K562 (cell line): ENCODE data around the gene SLC2A13. TPM values are rescaled to one million over a fixed set of nuclear protein-coding genes. Genes with fewer than 3 reads are reported as not detected.

Source experiments
- ATAC-seq: fragments of 200-7000 bp; cut with Tn5 transposase; 3 replicates; pipeline ENCODE4 v1.9.1; 2020; ENCODE audit warnings: moderate library complexity
- BruUV-seq: library from RNA; stranded (reverse); fragments of 400-500 nt; replicated peaks from 2 replicates; lab custom pipeline; 2021; lab: Mats Ljungman, UMichigan
- CTCF ChIA-PET: fragments of 300-600 bp; formaldehyde crosslinking; extraction: SDS; loops from one replicate; lab custom pipeline; 2021; ENCODE audit warnings: low intra/inter-chr PET ratio; lab: Yijun Ruan, JAX
- POLR2A ChIA-PET: fragments of 300-600, 350-650 bp; sonication (Branson Sonifier 250); formaldehyde crosslinking; extraction: SDS; loops from one replicate; lab custom pipeline; 2021; ENCODE audit warnings: antibody characterized with exemption, inconsistent platforms; lab: Yijun Ruan, JAX
- DNase-seq, 4 experiments: peaks; one replicate each; pipeline versions ENCODE4 v3.0.0 to v3.0.0-alpha.2; 2011 to 2018; ENCODE audit warnings: low spot score in 3 of 4, mixed read lengths in 3 of 4; ENCODE audit errors: extremely low read depth in 1 of 4
- FAIRE-seq: peaks from 2 replicates; lab custom pipeline; 2011; peaks lifted over from hg19 to GRCh38; lab: Jason Lieb, UNC
- H2AFZ ChIP-seq: 2 replicates; pipeline ENCODE4 v1.6.0; 2011; ENCODE audit warnings: low read depth, low read length, control low read depth, inconsistent platforms
- H3K27ac ChIP-seq: fragments of 200-600 bp; 3 replicates; pipeline ENCODE4 v1.8.0; 2011; ENCODE audit warnings: low read depth, mild to moderate bottlenecking, control low read depth, inconsistent platforms, low read length, moderate library complexity, mixed read lengths; ENCODE audit errors: extremely low read depth
- H3K27me3 ChIP-seq, 2 experiments: fragments of 300-600 bp in 1 of 2; 2 replicates in 1 of 2; 3 replicates in 1 of 2; pipeline versions ENCODE4 v1.6.0 to v1.8.0; 2011; ENCODE audit warnings: inconsistent platforms in 2 of 2, low read length in 2 of 2, mild to moderate bottlenecking in 1 of 2, mixed read lengths in 1 of 2, moderate library complexity in 1 of 2; ENCODE audit not compliant: control insufficient read depth in 2 of 2, insufficient read depth in 2 of 2
- H3K36me3 ChIP-seq: fragments of 300-600 bp; 3 replicates; pipeline ENCODE4 v1.8.0; 2011; ENCODE audit warnings: mild to moderate bottlenecking, low read length, inconsistent platforms; ENCODE audit not compliant: control insufficient read depth, insufficient read depth
- H3K4me1 ChIP-seq, 2 experiments: fragments of 200-600 bp in 1 of 2; replicated peaks in 1 of 2; 2 replicates in 1 of 2; 3 replicates in 1 of 2; pipeline versions ENCODE4 v1.5.1 to v1.8.0; 2011; ENCODE audit warnings: inconsistent platforms in 2 of 2, low read length in 2 of 2, mild to moderate bottlenecking in 1 of 2, mixed read lengths in 1 of 2, moderate library complexity in 1 of 2; ENCODE audit not compliant: control insufficient read depth in 2 of 2, insufficient read depth in 2 of 2
- H3K4me2 ChIP-seq: 2 replicates; pipeline ENCODE4 v1.6.1; 2011; ENCODE audit warnings: low read length, control low read depth, inconsistent platforms, mixed read lengths; ENCODE audit not compliant: insufficient read depth
- H3K4me3 ChIP-seq: fragments of 200-600 bp; sonication (generic), shearing (Covaris generic); 2 replicates; pipeline ENCODE4 v1.5.1; 2016; ENCODE audit warnings: control low read depth, inconsistent platforms
- H3K79me2 ChIP-seq: fragments of 200-600 bp; 3 replicates; pipeline ENCODE4 v1.8.0; 2011; ENCODE audit warnings: low read length, inconsistent platforms; ENCODE audit not compliant: control insufficient read depth, insufficient read depth
- H3K9ac ChIP-seq, 2 experiments: 2 replicates each; pipeline versions ENCODE4 v1.6.0 to v1.6.1; 2011; ENCODE audit warnings: low read depth in 2 of 2, low read length in 2 of 2, control low read depth in 1 of 2, inconsistent platforms in 1 of 2, mild to moderate bottlenecking in 1 of 2, mixed read lengths in 1 of 2; ENCODE audit not compliant: insufficient read depth in 1 of 2
- H3K9me1 ChIP-seq: one replicate; pipeline ENCODE4 v1.6.0; 2011; ENCODE audit warnings: inconsistent platforms, mild to moderate bottlenecking, low read length, moderate library complexity; ENCODE audit not compliant: control insufficient read depth, insufficient read depth
- H3K9me3 ChIP-seq: replicated peaks from 2 replicates; pipeline ENCODE4 v1.5.1; 2011; ENCODE audit warnings: low read depth, low read length, inconsistent platforms; ENCODE audit not compliant: control insufficient read depth, insufficient read depth
- H4K20me1 ChIP-seq: replicated peaks from 2 replicates; pipeline ENCODE4 v1.6.1; 2011; ENCODE audit warnings: low read length, inconsistent platforms, mixed read lengths; ENCODE audit not compliant: control insufficient read depth, insufficient read depth
- EP400 ChIP-seq: fragments of 450-650 bp; IDR thresholded peaks from 2 replicates; pipeline ENCODE4 v1.6.1; 2017; ENCODE audit warnings: antibody characterized with exemption, mild to moderate bottlenecking, moderate library complexity
- FOXP1 ChIP-seq: sonication (generic); formaldehyde crosslinking; IDR thresholded peaks from 2 replicates; pipeline ENCODE4 v1.8.0; 2022; ENCODE audit warnings: mild to moderate bottlenecking, missing genetic modification reagents
- GTF3C2 ChIP-seq: IDR thresholded peaks from 3 replicates; pipeline ENCODE4 v1.6.1; 2011; ENCODE audit warnings: borderline replicate concordance, mild to moderate bottlenecking, moderate library complexity; ENCODE audit not compliant: insufficient read length; ENCODE audit errors: extremely low read depth
- HMGXB4 ChIP-seq: sonication (generic); formaldehyde crosslinking; IDR thresholded peaks from 2 replicates; pipeline ENCODE4 v1.8.1; 2023; ENCODE audit warnings: mild to moderate bottlenecking, missing genetic modification reagents
- MLLT1 ChIP-seq, 2 experiments: fragments of 450-650 bp; IDR thresholded peaks; 2 replicates each; pipeline ENCODE4 v1.6.1; 2016
- SETDB1 ChIP-seq: IDR thresholded peaks from one replicate; pipeline ENCODE4 v1.6.1; 2012; ENCODE audit warnings: low read length, control low read depth, inconsistent platforms
- ZNF146 ChIP-seq: IDR thresholded peaks from one replicate; pipeline ENCODE4 v1.6.1; 2018; ENCODE audit warnings: missing compliant biosample characterization; ENCODE audit not compliant: unreplicated experiment
- in situ Hi-C: fragments of 300-500 bp; cut with MboI; formaldehyde crosslinking; loops from 4 replicates; pipeline ENCODE4 v1.15.0; 2018; ENCODE audit warnings: inconsistent platforms, mixed read lengths
- intact Hi-C: fragments of 100-400 bp; cut with micrococcal nuclease; formaldehyde crosslinking; loops from 2 replicates; pipeline ENCODE4 v1.14.2; 2022
- polyA plus RNA-seq, 8 experiments: library from polyadenylated mRNA; depleted of rRNA in 4 of 8; stranded (reverse) in 5 of 8; unstranded in 3 of 8; fragments of >200 nt; fragmentation: Nextera tagmentation in 2 of 8; fragmentation: Illumina TruSeq in 1 of 8; extraction: Ambion mirVana in 2 of 8; extraction: Trizol in 1 of 8; gene quantifications; 2 replicates each; pipeline versions ENCODE4 v1.2.1 to v1.2.3, GENCODE V29; 2011 to 2014; ENCODE audit warnings: inconsistent platforms in 1 of 8, missing spikeins in 1 of 8
- total RNA-seq, 7 experiments: library from RNA; depleted of rRNA in 6 of 7; stranded (reverse); fragments of >200 nt in 6 of 7; fragmentation: Illumina TruSeq in 2 of 7; extraction: Trizol in 2 of 7; gene quantifications; 2 replicates each; pipeline versions ENCODE4 v1.2.1 to v1.2.3, GENCODE V29; 2011 to 2021; ENCODE audit warnings: low replicate concordance in 1 of 7
- TF ChIP-seq, protein P1 (sequence below): fragments of 450-650 bp; IDR thresholded peaks from 2 replicates; pipeline ENCODE4 v1.6.1; 2017; ENCODE audit warnings: antibody characterized with exemption
- TF ChIP-seq, protein P2 (sequence below): fragments of 250-450 bp; sonication (Bioruptor Pico); IDR thresholded peaks from 2 replicates; pipeline ENCODE4 v1.8.0; 2022; ENCODE audit warnings: inconsistent platforms, mild to moderate bottlenecking, moderate library complexity, borderline replicate concordance
- TF ChIP-seq, protein P3 (sequence below): fragments of 450-650 bp; formaldehyde crosslinking; IDR thresholded peaks from 2 replicates; pipeline ENCODE4 v1.4.0; 2022; ENCODE audit warnings: missing genetic modification characterization

SLC2A13 gene
- total and polyA plus RNA-seq, 9 of the 15 experiments (the other 6 are each of a cell fraction or from before 2014, with no cell fraction given), result 1.7 to 12.4 (median 9.0) TPM

DNA sequence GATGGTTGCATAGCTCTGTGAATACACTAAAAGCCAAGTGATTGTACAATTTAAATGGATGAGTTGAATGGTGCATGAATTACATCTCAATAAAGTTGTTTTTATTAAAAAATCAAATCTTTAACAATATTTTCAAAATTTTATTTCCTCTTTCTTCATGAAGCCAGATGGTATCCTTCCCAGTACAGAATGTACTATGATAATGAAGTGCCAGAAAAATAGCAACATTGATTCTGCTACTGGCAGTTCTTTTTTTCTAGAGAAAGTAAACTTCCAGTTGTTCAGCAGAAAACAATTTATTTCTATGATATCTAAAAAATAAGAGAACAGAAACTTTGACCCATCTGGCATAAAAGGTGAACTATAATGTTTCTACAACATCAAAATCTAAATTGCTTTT, 61.5 kb downstream of the SLC2A13 start:
- intact Hi-C loops (no loop called here), in situ Hi-C loops (no loop called here)
- H2AFZ ChIP-seq, result no peak overlapping the region
- no peak for DNase-seq
- CTCF ChIA-PET, result no interaction called here
- peaks cover 4% of the 10 kb centered on the region; the same call in 2 of the 3 replicates for H3K36me3 ChIP-seq
- no peak overlapping the region for H3K27ac ChIP-seq
- POLR2A ChIA-PET, result no interaction called here
- no peak for ATAC-seq
- H3K9me1 ChIP-seq, result no peaks in the 10 kb centered on the region
- no peaks in the 10 kb centered on the region for H3K27me3 ChIP-seq
- H3K4me1 ChIP-seq, result no peaks in the 10 kb centered on the region
- BruUV-seq, result no TSS peak
- no peak for FAIRE-seq
- no peak overlapping the region for H3K4me2 ChIP-seq
- H3K4me3 ChIP-seq, result no peak overlapping the region
- H3K79me2 ChIP-seq, result no peaks in the 10 kb centered on the region
- H3K9me3 ChIP-seq, result no peaks in the 10 kb centered on the region
- H4K20me1 ChIP-seq, result no peaks in the 10 kb centered on the region
- no peak overlapping the region for H3K9ac ChIP-seq
- TF ChIP-seq, protein P1, sequence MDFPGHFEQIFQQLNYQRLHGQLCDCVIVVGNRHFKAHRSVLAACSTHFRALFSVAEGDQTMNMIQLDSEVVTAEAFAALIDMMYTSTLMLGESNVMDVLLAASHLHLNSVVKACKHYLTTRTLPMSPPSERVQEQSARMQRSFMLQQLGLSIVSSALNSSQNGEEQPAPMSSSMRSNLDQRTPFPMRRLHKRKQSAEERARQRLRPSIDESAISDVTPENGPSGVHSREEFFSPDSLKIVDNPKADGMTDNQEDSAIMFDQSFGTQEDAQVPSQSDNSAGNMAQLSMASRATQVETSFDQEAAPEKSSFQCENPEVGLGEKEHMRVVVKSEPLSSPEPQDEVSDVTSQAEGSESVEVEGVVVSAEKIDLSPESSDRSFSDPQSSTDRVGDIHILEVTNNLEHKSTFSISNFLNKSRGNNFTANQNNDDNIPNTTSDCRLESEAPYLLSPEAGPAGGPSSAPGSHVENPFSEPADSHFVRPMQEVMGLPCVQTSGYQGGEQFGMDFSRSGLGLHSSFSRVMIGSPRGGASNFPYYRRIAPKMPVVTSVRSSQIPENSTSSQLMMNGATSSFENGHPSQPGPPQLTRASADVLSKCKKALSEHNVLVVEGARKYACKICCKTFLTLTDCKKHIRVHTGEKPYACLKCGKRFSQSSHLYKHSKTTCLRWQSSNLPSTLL, result no peak
- TF ChIP-seq FOXP1 (CRISPR knock-in tag), result no peak
- no peak for TF ChIP-seq GTF3C2
- TF ChIP-seq EP400, result no peak
- TF ChIP-seq SETDB1, result no peak
- TF ChIP-seq MLLT1 (IDR thresholded peaks at IDR 0.05), result no peak
- TF ChIP-seq, protein P2, sequence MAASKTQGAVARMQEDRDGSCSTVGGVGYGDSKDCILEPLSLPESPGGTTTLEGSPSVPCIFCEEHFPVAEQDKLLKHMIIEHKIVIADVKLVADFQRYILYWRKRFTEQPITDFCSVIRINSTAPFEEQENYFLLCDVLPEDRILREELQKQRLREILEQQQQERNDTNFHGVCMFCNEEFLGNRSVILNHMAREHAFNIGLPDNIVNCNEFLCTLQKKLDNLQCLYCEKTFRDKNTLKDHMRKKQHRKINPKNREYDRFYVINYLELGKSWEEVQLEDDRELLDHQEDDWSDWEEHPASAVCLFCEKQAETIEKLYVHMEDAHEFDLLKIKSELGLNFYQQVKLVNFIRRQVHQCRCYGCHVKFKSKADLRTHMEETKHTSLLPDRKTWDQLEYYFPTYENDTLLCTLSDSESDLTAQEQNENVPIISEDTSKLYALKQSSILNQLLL, result no peak
- no peak for TF ChIP-seq ZNF146 (CRISPR knock-in tag)
- TF ChIP-seq, protein P3, sequence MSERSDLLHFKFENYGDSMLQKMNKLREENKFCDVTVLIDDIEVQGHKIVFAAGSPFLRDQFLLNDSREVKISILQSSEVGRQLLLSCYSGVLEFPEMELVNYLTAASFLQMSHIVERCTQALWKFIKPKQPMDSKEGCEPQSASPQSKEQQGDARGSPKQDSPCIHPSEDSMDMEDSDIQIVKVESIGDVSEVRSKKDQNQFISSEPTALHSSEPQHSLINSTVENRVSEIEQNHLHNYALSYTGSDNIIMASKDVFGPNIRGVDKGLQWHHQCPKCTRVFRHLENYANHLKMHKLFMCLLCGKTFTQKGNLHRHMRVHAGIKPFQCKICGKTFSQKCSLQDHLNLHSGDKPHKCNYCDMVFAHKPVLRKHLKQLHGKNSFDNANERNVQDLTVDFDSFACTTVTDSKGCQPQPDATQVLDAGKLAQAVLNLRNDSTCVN (CRISPR knock-in tag), result no peak
- no peak for TF ChIP-seq HMGXB4 (CRISPR knock-in tag)
